ENCODE measurements around the gene NAT16. TPM values are rescaled to one million over a fixed set of nuclear protein-coding genes. Genes with fewer than 3 reads are reported as not detected.

The NAT16 gene
- total and polyA plus RNA-seq, 10 of the 15 experiments (the other 5 are each of a cell fraction or from before 2014, with no cell fraction given): not detected

GRCh38 chr7:101165075-101165957 lies 14.8 kb downstream of the NAT16 start, which contains the start of gene VGF (continued):
- TF ChIP-seq NKRF (conservative IDR thresholded peaks at IDR 0.05): peak; percentile 45
- peak; percentile 93 for TF ChIP-seq RCOR1 (conservative IDR thresholded peaks at IDR 0.05; ENCODE audit: low read depth, low read length)
- TF ChIP-seq CREB1 (IDR thresholded peaks at IDR 0.05; ENCODE audit: low read depth): peak; percentile 86
- no peak for TF ChIP-seq MEF2A (IDR thresholded peaks at IDR 0.05; ENCODE audit: insufficient read depth, low read depth, low read length)
- no peak for TF ChIP-seq ZBTB11 (CRISPR knock-in tag; IDR thresholded peaks at IDR 0.05)
- no peak for TF ChIP-seq BACH1 (IDR thresholded peaks at IDR 0.05; ENCODE audit: borderline replicate concordance)
- TF ChIP-seq ESRRA (IDR thresholded peaks at IDR 0.05; ENCODE audit: low read length): no peak
- TF ChIP-seq KDM1A (IDR thresholded peaks at IDR 0.05; ENCODE audit: borderline replicate concordance): no peak
- no peak for TF ChIP-seq HDAC2 (IDR thresholded peaks at IDR 0.05)
- peak; percentile 99 for TF ChIP-seq ZNF24 (IDR thresholded peaks at IDR 0.05)
- no peak for TF ChIP-seq IRF5 (IDR thresholded peaks at IDR 0.05; ENCODE audit: borderline replicate concordance)
- no peak for TF ChIP-seq CEBPZ (IDR thresholded peaks at IDR 0.05; ENCODE audit: low read depth, low read length)
- no peak for TF ChIP-seq HDAC6 (IDR thresholded peaks at IDR 0.05; ENCODE audit: unreplicated experiment)
- TF ChIP-seq PAX8 (IDR thresholded peaks at IDR 0.05): no peak
- no peak for TF ChIP-seq NR2C1 (IDR thresholded peaks at IDR 0.05)
- TF ChIP-seq SMARCA5 (IDR thresholded peaks at IDR 0.05): no peak
- TF ChIP-seq HSF1 (IDR thresholded peaks at IDR 0.05; ENCODE audit: low read depth, low read length): no peak
- no peak for TF ChIP-seq CBX5 (IDR thresholded peaks at IDR 0.05; ENCODE audit: low read depth)
- no peak for TF ChIP-seq ZZZ3 (IDR thresholded peaks at IDR 0.05; ENCODE audit: control insufficient read depth, insufficient read length, low read depth)

Measured in GM12878 (cell line).